ENCODE data around the gene AHCTF1. TPM values are rescaled to one million over a fixed set of nuclear protein-coding genes. Genes with fewer than 3 reads are reported as not detected.
"Not testable (repeated sequence)": the region's sequence is repeated elsewhere in the genome, so short reads cannot be mapped to it uniquely, and the experiment has no call there.

Gene AHCTF1
- total RNA-seq, 1 donor from 2014 or later, result 28.2 TPM

DNA sequence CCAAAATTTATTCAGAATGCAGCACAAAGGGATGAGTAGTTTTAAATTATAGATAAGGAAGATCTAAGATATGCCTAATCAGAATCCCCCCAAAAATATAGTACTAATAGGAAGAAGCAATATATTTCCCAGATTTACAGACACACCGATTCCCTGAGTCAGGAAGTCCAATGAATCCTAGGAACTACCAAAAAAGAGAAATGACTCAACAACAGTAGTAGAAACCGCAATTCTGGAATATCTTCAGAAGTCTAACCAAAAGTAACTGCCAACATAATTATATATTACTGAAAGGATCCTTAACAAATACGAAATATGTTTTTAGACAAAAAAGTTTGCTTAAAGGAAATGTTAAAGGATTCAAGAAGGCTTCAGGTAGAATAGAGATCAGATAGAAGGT is 10.3 kb downstream of the AHCTF1 start:
- TF ChIP-seq, protein P1, sequence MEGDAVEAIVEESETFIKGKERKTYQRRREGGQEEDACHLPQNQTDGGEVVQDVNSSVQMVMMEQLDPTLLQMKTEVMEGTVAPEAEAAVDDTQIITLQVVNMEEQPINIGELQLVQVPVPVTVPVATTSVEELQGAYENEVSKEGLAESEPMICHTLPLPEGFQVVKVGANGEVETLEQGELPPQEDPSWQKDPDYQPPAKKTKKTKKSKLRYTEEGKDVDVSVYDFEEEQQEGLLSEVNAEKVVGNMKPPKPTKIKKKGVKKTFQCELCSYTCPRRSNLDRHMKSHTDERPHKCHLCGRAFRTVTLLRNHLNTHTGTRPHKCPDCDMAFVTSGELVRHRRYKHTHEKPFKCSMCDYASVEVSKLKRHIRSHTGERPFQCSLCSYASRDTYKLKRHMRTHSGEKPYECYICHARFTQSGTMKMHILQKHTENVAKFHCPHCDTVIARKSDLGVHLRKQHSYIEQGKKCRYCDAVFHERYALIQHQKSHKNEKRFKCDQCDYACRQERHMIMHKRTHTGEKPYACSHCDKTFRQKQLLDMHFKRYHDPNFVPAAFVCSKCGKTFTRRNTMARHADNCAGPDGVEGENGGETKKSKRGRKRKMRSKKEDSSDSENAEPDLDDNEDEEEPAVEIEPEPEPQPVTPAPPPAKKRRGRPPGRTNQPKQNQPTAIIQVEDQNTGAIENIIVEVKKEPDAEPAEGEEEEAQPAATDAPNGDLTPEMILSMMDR (IDR thresholded peaks at IDR 0.05; ENCODE audit: insufficient read depth, low read length, severe bottlenecking), result no peak
- no peak for FAIRE-seq

DNA sequence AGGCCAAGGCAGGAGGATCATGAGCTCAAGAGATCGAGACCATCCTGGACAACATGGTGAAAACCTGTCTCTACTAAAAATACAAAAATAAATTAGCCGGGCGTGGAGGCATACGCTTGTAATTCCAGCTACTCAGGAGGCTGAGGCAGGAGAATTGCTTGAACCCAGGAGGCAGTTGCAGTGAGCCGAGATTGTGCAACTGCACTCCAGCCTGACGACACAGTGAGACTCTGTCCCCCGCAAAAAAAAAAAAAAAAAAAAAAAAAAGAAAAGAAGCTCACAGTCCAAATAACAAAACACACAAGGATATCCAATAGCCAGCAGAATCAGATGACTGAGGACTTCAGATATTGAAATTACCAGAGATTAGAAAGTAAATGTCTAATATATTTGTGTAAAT is 11.8 kb downstream of the AHCTF1 start:
- Histone ChIP-seq H3K4me3 (ENCODE audit: low read depth, low read length) (no peak overlapping the region), H3K36me3 (ENCODE audit: control insufficient read depth, insufficient read depth, low read length) (peaks cover 3% of the 10 kb centered on the region), H3K27me3 (ENCODE audit: control insufficient read depth, insufficient read depth, low read length) (no peaks in the 10 kb centered on the region)
- DNase-seq (ENCODE audit: low read depth), result no peak
- no peak for FAIRE-seq
- TF ChIP-seq, protein P1 (IDR thresholded peaks at IDR 0.05; ENCODE audit: insufficient read depth, low read length, severe bottlenecking), result no peak

More for the DNA sequence above, 10.3 kb downstream of the AHCTF1 start:
- no peak overlapping the region for H3K4me3 ChIP-seq (ENCODE audit: low read depth, low read length)
- no peaks in the 10 kb centered on the region for H3K27me3 ChIP-seq (ENCODE audit: control insufficient read depth, insufficient read depth, low read length)
- peaks cover 6% of the 10 kb centered on the region for H3K36me3 ChIP-seq (ENCODE audit: control insufficient read depth, insufficient read depth, low read length)
- no peak for DNase-seq (ENCODE audit: low read depth)

DNA sequence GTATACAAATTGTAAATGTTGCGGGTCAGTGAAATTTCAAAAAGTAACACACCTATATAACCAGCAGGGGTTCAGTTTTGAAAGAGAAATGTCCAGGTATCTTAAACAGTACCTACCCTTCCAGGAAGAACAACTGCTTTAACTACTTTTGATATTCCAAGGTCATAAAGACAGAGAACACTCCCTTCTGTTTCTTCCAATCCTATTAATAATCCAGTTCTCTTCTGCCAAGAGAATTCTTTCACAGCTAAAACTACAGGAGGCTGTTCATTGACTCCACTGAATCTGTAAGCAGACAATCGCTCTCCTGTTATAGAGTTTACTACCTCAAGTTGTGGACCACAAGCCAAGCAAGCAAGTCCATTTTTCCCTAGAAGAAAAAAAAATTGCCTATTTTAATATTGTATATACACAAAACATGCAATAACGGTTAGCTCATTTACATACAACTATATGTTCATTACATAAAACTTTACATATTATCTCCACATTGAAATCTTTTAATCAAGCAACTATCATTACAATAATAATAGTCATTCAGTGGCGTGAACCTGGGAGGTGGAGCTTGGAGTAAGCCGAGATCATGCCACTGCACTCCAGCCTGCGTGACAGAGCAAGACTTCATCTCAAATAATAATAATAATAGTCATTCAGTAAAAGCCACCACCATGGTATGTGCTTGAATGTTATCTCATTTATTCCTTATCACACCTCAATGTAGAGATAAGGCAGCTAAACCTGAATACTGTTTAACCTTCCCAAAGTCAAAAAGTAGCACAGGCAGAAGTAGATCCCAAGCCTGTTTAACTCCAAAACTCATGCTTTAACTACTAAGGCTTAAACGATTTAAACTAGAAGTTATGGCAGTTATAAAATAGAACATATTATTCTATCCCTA is 15.5 kb downstream of the AHCTF1 start:
- H3K4me3 ChIP-seq (ENCODE audit: low read depth, low read length); FAIRE-seq; DNase-seq (ENCODE audit: low read depth); H3K27me3 ChIP-seq (ENCODE audit: control insufficient read depth, insufficient read depth, low read length); H3K36me3 ChIP-seq (ENCODE audit: control insufficient read depth, insufficient read depth, low read length): not testable (repeated sequence)

DNA sequence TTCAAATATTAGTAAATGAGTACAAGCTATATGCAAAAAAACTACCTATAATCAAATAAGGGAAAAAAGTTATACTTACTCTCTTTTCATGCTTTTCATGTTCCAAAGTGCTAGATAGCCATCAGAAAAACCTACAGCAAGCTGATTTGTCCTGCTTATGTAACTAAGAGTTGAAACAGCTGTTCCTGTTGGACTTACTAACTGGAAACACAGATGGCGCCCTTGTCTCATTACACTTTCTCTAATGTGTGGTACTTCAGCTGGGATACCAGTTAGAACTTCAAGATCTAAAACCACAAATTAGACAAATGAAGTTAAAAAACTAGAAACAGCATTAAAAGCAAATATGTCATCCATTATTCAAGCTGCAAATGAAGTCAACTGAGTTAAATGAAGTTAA is 24.3 kb downstream of the AHCTF1 start:
- peak; percentile 33 for DNase-seq (ENCODE audit: low read depth)

DNA sequence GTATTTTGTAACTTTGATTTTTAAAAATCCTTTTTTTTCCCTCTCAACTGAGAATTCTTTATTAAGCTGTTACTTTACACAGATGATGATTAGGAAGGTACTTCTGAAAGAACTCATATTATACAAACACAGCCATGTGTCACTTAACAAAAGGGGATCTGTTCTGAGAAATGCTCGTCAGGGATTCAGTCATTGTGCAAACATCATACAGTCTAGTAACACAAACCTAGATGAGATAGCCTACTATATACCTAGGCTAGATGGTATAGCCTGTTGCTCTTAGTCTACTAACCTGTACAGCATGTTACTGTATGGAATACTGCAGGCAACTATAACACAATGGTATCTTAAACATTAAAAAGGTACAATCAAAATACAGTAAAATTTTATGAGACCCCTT is 24.9 kb downstream of the AHCTF1 start:
- peaks cover 3% of the 10 kb centered on the region for H3K36me3 ChIP-seq (ENCODE audit: control insufficient read depth, insufficient read depth, low read length)
- no peaks in the 10 kb centered on the region for H3K27me3 ChIP-seq (ENCODE audit: control insufficient read depth, insufficient read depth, low read length)
- DNase-seq (ENCODE audit: low read depth), result no peak
- no peak for FAIRE-seq
- TF ChIP-seq, protein P1 (IDR thresholded peaks at IDR 0.05; ENCODE audit: insufficient read depth, low read length, severe bottlenecking), result no peak
- H3K4me3 ChIP-seq (ENCODE audit: low read depth, low read length), result no peak overlapping the region

More for the DNA sequence above, 24.3 kb downstream of the AHCTF1 start:
- TF ChIP-seq, protein P1 (IDR thresholded peaks at IDR 0.05; ENCODE audit: insufficient read depth, low read length, severe bottlenecking), result peak; percentile 30
- Histone ChIP-seq H3K36me3 (ENCODE audit: control insufficient read depth, insufficient read depth, low read length) (peaks cover 3% of the 10 kb centered on the region), H3K4me3 (ENCODE audit: low read depth, low read length) (no peak overlapping the region), H3K27me3 (ENCODE audit: control insufficient read depth, insufficient read depth, low read length) (no peaks in the 10 kb centered on the region)
- FAIRE-seq, result no peak

DNA sequence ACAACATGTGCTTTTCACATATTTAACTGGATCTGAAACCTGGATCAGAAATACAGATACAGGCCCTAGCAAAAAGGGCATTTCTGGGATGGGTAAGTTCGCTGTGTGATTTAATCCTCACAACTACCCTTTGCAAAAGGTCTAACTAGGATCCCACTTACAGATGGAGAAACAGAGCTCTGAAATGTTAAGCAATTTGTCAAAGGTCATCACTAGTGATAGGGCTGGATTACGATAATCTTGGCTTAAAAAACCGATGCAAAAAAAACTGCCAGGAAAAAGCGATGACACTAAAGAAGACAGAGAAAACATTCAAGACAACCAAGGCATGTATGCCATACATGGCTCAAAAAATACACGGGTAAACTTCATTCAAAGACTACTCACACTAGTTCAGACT is 29.9 kb downstream of the AHCTF1 start:
- TF ChIP-seq, protein P1 (IDR thresholded peaks at IDR 0.05; ENCODE audit: insufficient read depth, low read length, severe bottlenecking), result no peak
- DNase-seq (ENCODE audit: low read depth) (no peak), FAIRE-seq (no peak)
- peaks cover 6% of the 10 kb centered on the region for H3K36me3 ChIP-seq (ENCODE audit: control insufficient read depth, insufficient read depth, low read length)
- no peak overlapping the region for H3K4me3 ChIP-seq (ENCODE audit: low read depth, low read length)
- no peaks in the 10 kb centered on the region for H3K27me3 ChIP-seq (ENCODE audit: control insufficient read depth, insufficient read depth, low read length)
